SK-N-MC (cell line): ENCODE results near the gene GPC5.

ENCODE experiments used
- DNase-seq: peaks from one replicate; pipeline ENCODE4 v3.0.0-alpha.2; 2011; ENCODE audit warnings: low read depth, low spot score
- H3K27ac ChIP-seq: fragments of 200-600 bp; sonication (generic); 2 replicates; pipeline ENCODE4 v1.5.1; 2016; ENCODE audit warnings: mixed run types
- H3K36me3 ChIP-seq: fragments of 200-600 bp; sonication (generic); 2 replicates; pipeline ENCODE4 v1.6.1; 2017; ENCODE audit warnings: antibody characterized with exemption, low read length, mixed read lengths; ENCODE audit not compliant: insufficient read depth
- H3K4me3 ChIP-seq: fragments of 200-600 bp; sonication (generic); 2 replicates; pipeline ENCODE4 v1.5.1; 2016
- H3K9ac ChIP-seq: fragments of 200-600 bp; sonication (generic); 2 replicates; pipeline ENCODE4 v1.8.0; 2017; ENCODE audit warnings: mixed run types, mixed read lengths; ENCODE audit not compliant: insufficient read length
- H3K9me3 ChIP-seq: fragments of 200-600 bp; sonication (generic); 2 replicates; pipeline ENCODE4 v1.6.1; 2017; ENCODE audit warnings: low read depth, mild to moderate bottlenecking, antibody characterized with exemption, low read length, moderate library complexity, mixed read lengths
- EZH2 ChIP-seq: fragments of 200-600 bp; sonication (generic); IDR thresholded peaks from one replicate; pipeline ENCODE4 v1.6.1; 2017; ENCODE audit warnings: antibody characterized with exemption
- FOXP2 ChIP-seq: optimal IDR thresholded peaks from 2 replicates; pipeline ENCODE3; 2011; ENCODE audit warnings: mild to moderate bottlenecking, moderate library complexity; ENCODE audit not compliant: insufficient read depth; ENCODE audit errors: extremely low read length, control extremely low read depth
- POLR2AphosphoS5 ChIP-seq: IDR thresholded peaks from 2 replicates; pipeline ENCODE4 v1.6.1; 2012; ENCODE audit warnings: mild to moderate bottlenecking, low read depth, low read length, borderline replicate concordance

GPC5 gene

DNA sequence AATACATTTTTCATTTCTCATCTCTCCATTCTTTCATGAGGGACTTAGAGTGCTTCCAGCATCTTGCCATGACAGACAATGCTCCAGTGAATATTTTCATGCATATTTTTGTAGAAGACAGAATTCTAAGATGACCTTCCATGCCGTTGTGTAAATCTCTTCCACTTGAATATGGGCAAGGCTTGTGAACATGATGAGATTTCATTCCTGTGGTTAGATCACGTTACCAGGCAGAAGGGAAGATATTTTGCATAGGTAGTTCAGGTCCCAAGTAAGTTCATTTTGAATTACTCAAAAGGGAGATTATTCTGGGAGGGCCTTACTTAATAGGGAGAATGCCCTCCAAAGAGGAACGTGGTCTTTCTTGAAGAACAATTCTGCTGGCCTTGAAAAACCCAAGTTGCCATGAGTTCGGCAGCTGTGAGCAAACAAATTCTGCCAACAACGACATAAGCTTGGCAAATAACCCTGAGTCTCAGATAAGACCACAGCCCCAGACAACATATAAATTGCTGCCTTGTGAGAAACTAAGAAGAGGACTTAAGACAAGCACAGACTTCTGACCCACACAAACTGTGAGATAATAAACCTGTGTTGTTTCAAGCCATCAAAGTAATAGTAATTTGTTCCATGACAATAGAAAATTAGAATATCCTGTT is 1427.6 kb downstream of the GPC5 start:
- H3K27ac ChIP-seq, result no peak overlapping the region
- H3K9me3 ChIP-seq, result no peaks in the 10 kb centered on the region
- H3K36me3 ChIP-seq, result no peaks in the 10 kb centered on the region
- no peak overlapping the region for H3K9ac ChIP-seq
- DNase-seq, result no peak
- H3K4me3 ChIP-seq, result no peak overlapping the region
- TF ChIP-seq FOXP2 (no peak), EZH2 (no peak), POLR2AphosphoS5 (no peak)

DNA sequence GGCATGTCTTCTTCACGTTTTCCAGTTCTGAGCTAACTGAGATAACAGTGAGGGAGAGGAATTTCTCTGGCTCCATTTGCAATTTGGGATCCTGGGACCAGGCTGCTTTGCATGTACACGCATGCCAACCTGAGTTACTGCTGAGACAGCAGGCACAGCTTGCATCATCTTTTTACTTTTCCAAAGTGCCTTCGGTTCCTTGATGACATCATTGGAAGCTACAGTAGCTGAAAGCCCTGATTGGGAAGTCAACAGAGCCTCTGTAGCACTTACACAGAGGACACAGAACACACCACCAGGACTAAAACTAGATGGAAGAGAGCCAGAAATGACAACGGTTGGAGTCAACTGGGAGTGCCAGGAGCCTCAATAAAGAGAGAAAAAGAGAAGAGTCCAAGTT is 1429.1 kb downstream of the GPC5 start:
- no peak for DNase-seq
- H3K4me3 ChIP-seq, result no peak overlapping the region
- TF ChIP-seq FOXP2 (no peak), EZH2 (no peak), POLR2AphosphoS5 (no peak)
- no peak overlapping the region for H3K27ac ChIP-seq
- H3K9me3 ChIP-seq, result no peaks in the 10 kb centered on the region
- H3K36me3 ChIP-seq, result no peaks in the 10 kb centered on the region
- no peak overlapping the region for H3K9ac ChIP-seq

DNA sequence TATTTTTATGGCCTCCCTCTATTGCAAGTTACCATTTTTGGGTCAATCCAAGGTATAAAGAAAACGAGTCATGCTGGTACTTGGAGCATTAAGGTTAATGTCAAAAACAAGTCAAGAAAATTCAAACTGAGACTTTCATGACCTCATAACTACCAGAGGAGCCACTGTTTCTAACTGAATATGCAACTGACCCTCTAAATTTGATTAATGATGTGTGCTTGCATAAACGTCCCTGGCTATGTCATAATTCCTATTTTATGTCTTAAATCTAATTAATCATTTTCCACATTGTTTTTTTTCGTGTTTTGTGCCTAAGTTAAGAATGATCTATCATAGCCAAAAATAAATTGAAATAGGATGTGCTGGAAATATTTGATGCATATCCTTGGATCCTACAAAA is 1431.5 kb downstream of the GPC5 start:
- no peaks in the 10 kb centered on the region for H3K36me3 ChIP-seq
- TF ChIP-seq EZH2 (no peak), FOXP2 (no peak), POLR2AphosphoS5 (no peak)
- H3K9me3 ChIP-seq, result no peaks in the 10 kb centered on the region
- no peak overlapping the region for H3K9ac ChIP-seq
- no peak overlapping the region for H3K4me3 ChIP-seq
- no peak for DNase-seq
- no peak overlapping the region for H3K27ac ChIP-seq

DNA sequence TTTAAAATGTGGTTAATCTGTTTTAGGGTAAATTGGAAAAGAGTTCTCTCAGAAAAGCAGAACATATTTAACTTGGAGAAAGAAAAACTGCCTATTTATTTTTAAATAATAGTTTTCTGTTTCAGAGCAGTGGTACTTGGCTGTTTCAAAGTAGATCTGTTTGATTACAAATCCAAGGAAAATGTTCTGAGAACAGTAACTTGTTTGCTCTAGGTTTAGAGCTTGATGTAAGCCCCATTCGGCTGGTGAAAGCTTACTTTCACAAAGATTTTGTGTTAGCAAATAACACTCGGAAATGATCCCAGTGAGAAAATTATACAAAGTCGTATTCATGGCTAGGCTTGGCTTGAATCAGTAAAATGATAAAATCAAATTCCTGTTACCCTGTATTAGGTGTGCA is 1432.4 kb downstream of the GPC5 start:
- no peak overlapping the region for H3K9ac ChIP-seq
- H3K27ac ChIP-seq, result no peak overlapping the region
- DNase-seq, result no peak
- H3K9me3 ChIP-seq, result no peaks in the 10 kb centered on the region
- H3K36me3 ChIP-seq, result no peaks in the 10 kb centered on the region
- no peak overlapping the region for H3K4me3 ChIP-seq
- no peak for TF ChIP-seq EZH2
- TF ChIP-seq FOXP2, result no peak
- TF ChIP-seq POLR2AphosphoS5, result no peak

DNA sequence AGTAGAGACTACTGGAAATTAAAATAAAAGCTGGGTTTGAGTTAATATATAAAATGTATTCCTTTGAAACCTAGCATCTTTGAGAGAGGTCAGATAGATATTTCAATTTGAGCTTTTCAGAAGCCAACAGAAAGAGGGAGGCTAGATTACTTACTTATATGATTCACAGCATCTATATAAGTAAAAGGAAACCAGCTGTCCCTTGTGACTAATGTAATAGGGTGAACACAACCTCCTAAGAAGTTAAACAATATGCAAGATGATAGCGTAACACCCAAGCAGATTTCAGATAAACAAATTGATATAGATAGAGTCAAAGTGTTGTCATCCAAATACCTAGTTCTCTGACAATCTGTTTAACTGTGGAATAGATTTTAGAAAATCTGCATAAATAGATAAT is 1434.7 kb downstream of the GPC5 start:
- Histone ChIP-seq H3K9me3 (no peaks in the 10 kb centered on the region), H3K27ac (no peak overlapping the region), H3K4me3 (no peak overlapping the region), H3K9ac (no peak overlapping the region), H3K36me3 (no peaks in the 10 kb centered on the region)
- TF ChIP-seq POLR2AphosphoS5 (no peak), EZH2 (no peak), FOXP2 (no peak)
- DNase-seq, result no peak

DNA sequence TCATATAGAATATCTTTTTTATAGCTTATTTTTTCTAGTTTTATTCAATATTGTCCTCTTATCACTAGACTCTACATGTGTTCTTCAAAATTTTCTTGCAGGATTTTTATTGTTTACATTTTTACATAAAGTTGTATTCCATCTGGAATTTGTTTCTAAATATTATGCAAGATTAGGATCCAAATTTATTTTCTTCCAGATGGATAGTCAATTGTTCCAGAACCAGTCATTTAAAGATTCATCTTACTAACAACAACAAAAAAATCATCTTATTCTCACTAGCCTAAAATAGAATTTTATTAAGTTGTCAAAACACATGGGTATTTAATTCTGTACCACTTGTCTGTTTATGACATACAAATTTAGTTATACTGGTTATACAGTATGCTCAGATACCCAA is 1437.8 kb downstream of the GPC5 start:
- Histone ChIP-seq H3K9me3 (0 out of 2 replicates have a peak, but pooled peaks cover 3% of the 10 kb centered on the region), H3K4me3 (no peak overlapping the region), H3K27ac (no peak overlapping the region), H3K9ac (no peak overlapping the region), H3K36me3 (no peaks in the 10 kb centered on the region)
- TF ChIP-seq FOXP2 (no peak), EZH2 (no peak), POLR2AphosphoS5 (no peak)
- DNase-seq, result no peak

DNA sequence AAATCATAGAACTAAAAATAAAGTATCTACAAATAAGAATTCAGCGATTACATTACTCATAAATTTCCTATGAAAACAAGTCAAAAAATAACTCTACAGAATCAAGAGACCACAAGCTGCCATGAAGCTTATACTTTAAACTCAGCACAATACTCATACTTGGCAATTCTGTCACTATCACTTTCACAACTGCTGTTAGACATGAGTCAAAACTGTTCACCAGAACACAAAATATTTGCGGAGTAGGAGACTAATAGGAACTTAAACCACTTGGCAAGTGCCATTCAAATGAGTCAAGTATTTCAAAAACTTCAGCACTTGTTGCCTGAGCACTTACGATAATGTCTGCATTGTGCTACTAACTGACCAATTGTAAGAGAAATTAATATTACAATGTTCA is 1440.4 kb downstream of the GPC5 start:
- H3K9ac ChIP-seq, result no peak overlapping the region
- TF ChIP-seq POLR2AphosphoS5 (no peak), FOXP2 (no peak), EZH2 (no peak)
- no peak overlapping the region for H3K27ac ChIP-seq
- DNase-seq, result no peak
- no peaks in the 10 kb centered on the region for H3K36me3 ChIP-seq
- no peak overlapping the region for H3K4me3 ChIP-seq
- 0 out of 2 replicates have a peak, but pooled peaks cover 3% of the 10 kb centered on the region for H3K9me3 ChIP-seq

DNA sequence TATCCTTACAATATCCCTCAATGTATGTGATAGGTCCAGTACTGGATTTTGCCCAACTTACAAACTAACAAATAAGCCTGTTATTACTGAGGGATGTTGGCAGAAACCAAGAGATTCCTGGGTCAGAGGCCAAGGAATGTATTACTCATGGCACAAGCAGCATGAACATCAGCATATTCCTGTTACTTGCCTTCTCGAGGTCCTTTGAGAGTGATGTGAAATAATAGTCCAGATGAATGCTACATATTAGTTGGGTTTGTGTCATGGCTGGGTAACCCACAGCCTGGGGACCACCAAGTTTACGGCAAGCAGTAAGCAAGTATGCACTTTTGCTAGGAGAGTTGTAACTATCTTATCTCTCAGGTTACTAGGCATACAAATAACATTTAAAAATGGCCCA is 1443.7 kb downstream of the GPC5 start:
- H3K36me3 ChIP-seq, result no peaks in the 10 kb centered on the region
- no peak overlapping the region for H3K9ac ChIP-seq
- DNase-seq, result no peak
- no peak overlapping the region for H3K4me3 ChIP-seq
- H3K27ac ChIP-seq, result no peak overlapping the region
- 0 out of 2 replicates have a peak, but pooled peaks cover 3% of the 10 kb centered on the region for H3K9me3 ChIP-seq
- TF ChIP-seq POLR2AphosphoS5, result no peak

DNA sequence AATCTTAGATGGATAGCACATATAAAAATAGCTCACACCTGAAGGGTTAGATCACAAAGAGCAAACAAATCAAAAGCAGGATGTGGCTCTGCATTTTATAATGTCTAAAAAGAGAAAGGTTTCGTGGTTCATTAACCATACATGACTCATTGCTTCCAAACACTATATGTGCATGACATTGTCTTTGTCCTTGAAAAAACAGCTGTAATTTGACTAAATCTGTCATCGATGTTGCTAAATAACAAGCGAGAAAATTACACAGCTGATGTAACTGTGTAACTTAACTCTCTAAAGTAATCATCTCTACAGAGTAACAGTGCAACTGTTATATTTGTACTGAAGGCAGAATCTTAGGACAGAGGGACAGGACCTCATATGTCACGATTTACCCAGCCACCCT is 1445.1 kb downstream of the GPC5 start:
- no peak for DNase-seq
- Histone ChIP-seq H3K27ac (no peak overlapping the region), H3K36me3 (no peaks in the 10 kb centered on the region), H3K4me3 (no peak overlapping the region), H3K9me3 (0 out of 2 replicates have a peak, but pooled peaks cover 3% of the 10 kb centered on the region), H3K9ac (no peak overlapping the region)
- TF ChIP-seq EZH2, result no peak
- no peak for TF ChIP-seq FOXP2
- TF ChIP-seq POLR2AphosphoS5, result no peak
